Liver (tissue), 9 donors: ENCODE data around the gene GABBR2. TPM values are rescaled to one million over a fixed set of nuclear protein-coding genes. Genes with fewer than 3 reads are reported as not detected.
A peak's percentile ranks its signal among the peaks of the same experiment; 100 is the strongest.

Experiments used
- DNase-seq: peaks from one replicate; pipeline ENCODE4 v3.0.0-alpha.2; 2017; ENCODE audit warnings: low spot score
- H3K27ac ChIP-seq, 2 donors: one replicate each; pipeline ENCODE4 v1.7.0; 2013; ENCODE audit warnings: inconsistent platforms in 2 of 2, low read length in 2 of 2, control low read depth in 1 of 2, low read depth in 1 of 2, mild to moderate bottlenecking in 1 of 2
- H3K27me3 ChIP-seq, 4 donors: one replicate each; pipeline versions ENCODE4 v1.6.1 to v1.7.0; 2013; ENCODE audit warnings: low read length in 3 of 4, inconsistent platforms in 1 of 4, mild to moderate bottlenecking in 1 of 4, moderate library complexity in 1 of 4; ENCODE audit not compliant: control insufficient read depth in 4 of 4, insufficient read depth in 4 of 4
- H3K36me3 ChIP-seq, 4 donors: one replicate each; pipeline versions ENCODE4 v1.6.1 to v1.7.0; 2013; ENCODE audit warnings: low read length in 3 of 4, mild to moderate bottlenecking in 3 of 4, low read depth in 1 of 4, moderate library complexity in 1 of 4; ENCODE audit not compliant: control insufficient read depth in 4 of 4, insufficient read depth in 3 of 4
- H3K4me1 ChIP-seq, 4 donors: one replicate each; pipeline versions ENCODE4 v1.6.1 to v1.7.0; 2013; ENCODE audit warnings: low read length in 3 of 4, mild to moderate bottlenecking in 3 of 4, moderate library complexity in 1 of 4; ENCODE audit not compliant: control insufficient read depth in 4 of 4, insufficient read depth in 4 of 4
- H3K4me3 ChIP-seq, 3 donors: one replicate each; pipeline versions ENCODE4 v1.6.1 to v1.7.0; 2013; ENCODE audit warnings: low read length in 3 of 3, control low read depth in 1 of 3, low read depth in 1 of 3, mild to moderate bottlenecking in 1 of 3
- H3K9ac ChIP-seq, 2 donors: one replicate each; pipeline ENCODE4 v1.7.0; 2013; ENCODE audit warnings: low read length in 2 of 2, mild to moderate bottlenecking in 2 of 2, moderate library complexity in 2 of 2, control low read depth in 1 of 2, low read depth in 1 of 2
- H3K9me3 ChIP-seq, 4 donors: one replicate each; pipeline versions ENCODE4 v1.6.1 to v1.7.0; 2013; ENCODE audit warnings: low read length in 3 of 4; ENCODE audit not compliant: control insufficient read depth in 4 of 4
- ATF3 ChIP-seq: IDR thresholded peaks from 2 replicates; pipeline ENCODE4 v1.6.1; 2016; ENCODE audit warnings: antibody characterized with exemption
- EGR1 ChIP-seq, 2 donors: IDR thresholded peaks; 2 replicates each; pipeline ENCODE4 v1.6.1; 2016 to 2018; ENCODE audit warnings: antibody characterized with exemption in 2 of 2, low read depth in 2 of 2
- FOXA1 ChIP-seq: IDR thresholded peaks from 2 replicates; pipeline ENCODE4 v1.6.1; 2016; ENCODE audit warnings: antibody characterized with exemption
- FOXA2 ChIP-seq: IDR thresholded peaks from 2 replicates; pipeline ENCODE4 v1.6.1; 2016; ENCODE audit warnings: antibody characterized with exemption
- GABPA ChIP-seq, 2 donors: IDR thresholded peaks in 1 of 2; conservative IDR thresholded peaks in 1 of 2; 2 replicates each; pipeline ENCODE4 v1.6.1; 2016; ENCODE audit warnings: antibody characterized with exemption in 2 of 2, mild to moderate bottlenecking in 1 of 2, moderate library complexity in 1 of 2
- HNF4A ChIP-seq, 2 donors: conservative IDR thresholded peaks; 2 replicates each; pipeline ENCODE4 v1.6.1; 2016; ENCODE audit warnings: antibody characterized with exemption in 2 of 2, mild to moderate bottlenecking in 2 of 2
- HNF4G ChIP-seq: IDR thresholded peaks from 2 replicates; pipeline ENCODE4 v1.6.1; 2016; ENCODE audit warnings: antibody characterized with exemption
- JUND ChIP-seq, 2 donors: IDR thresholded peaks; 2 replicates each; pipeline ENCODE4 v1.6.1; 2016; ENCODE audit warnings: antibody characterized with exemption in 2 of 2
- MAX ChIP-seq: IDR thresholded peaks from 2 replicates; pipeline ENCODE4 v1.6.1; 2016; ENCODE audit warnings: antibody characterized with exemption
- NR2F2 ChIP-seq: IDR thresholded peaks from 2 replicates; pipeline ENCODE4 v1.6.1; 2016; ENCODE audit warnings: antibody characterized with exemption
- RAD21 ChIP-seq, 2 donors: IDR thresholded peaks; 2 replicates each; pipeline ENCODE4 v1.6.1; 2016; ENCODE audit warnings: antibody characterized with exemption in 2 of 2, mild to moderate bottlenecking in 2 of 2
- RXRA ChIP-seq, 2 donors: IDR thresholded peaks; 2 replicates each; pipeline ENCODE4 v1.6.1; 2017 to 2018; ENCODE audit warnings: antibody characterized with exemption in 2 of 2, mild to moderate bottlenecking in 1 of 2
- SP1 ChIP-seq: IDR thresholded peaks from 2 replicates; pipeline ENCODE4 v1.6.1; 2018; ENCODE audit warnings: antibody characterized with exemption, mild to moderate bottlenecking
- TAF1 ChIP-seq: conservative IDR thresholded peaks from 2 replicates; pipeline ENCODE4 v1.6.1; 2016; ENCODE audit warnings: antibody characterized with exemption, mild to moderate bottlenecking
- YY1 ChIP-seq: IDR thresholded peaks from 2 replicates; pipeline ENCODE4 v1.6.1; 2016; ENCODE audit warnings: antibody characterized with exemption, mild to moderate bottlenecking
- WGBS: extraction: QIAGEN DNeasy Blood & Tissue Kit; methylation state at CpG from one replicate; pipeline ENCODE4 v1.1.7; 2013; 5-methylcytosine and 5-hydroxymethylcytosine counted together
- polyA plus RNA-seq, 2 donors: library from polyadenylated mRNA; stranded (reverse) in 1 of 2; unstranded in 1 of 2; fragments of 200-250 nt in 1 of 2; fragments of >200 nt in 1 of 2; fragmentation: Nextera tagmentation in 1 of 2; extraction: Ambion mirVana in 1 of 2; gene quantifications; one replicate each; pipeline versions ENCODE4 v1.2.1 to v1.2.3, GENCODE V29; 2013 to 2015
- total RNA-seq, 2 donors: library from RNA; depleted of rRNA; stranded (reverse); fragments of >200 nt; gene quantifications; one replicate each; pipeline ENCODE4 v1.2.3, GENCODE V29; 2014
- TF ChIP-seq, protein P1 (sequence below): IDR thresholded peaks from 2 replicates; pipeline ENCODE4 v1.6.1; 2016; ENCODE audit warnings: antibody characterized with exemption
- TF ChIP-seq, protein P2 (sequence below): IDR thresholded peaks from 2 replicates; pipeline ENCODE4 v1.6.1; 2016; ENCODE audit warnings: antibody characterized with exemption, mild to moderate bottlenecking
- TF ChIP-seq, protein P3 (sequence below): fragments of 150-350 bp; IDR thresholded peaks from 2 replicates; pipeline ENCODE4 v1.5.1; 2017; ENCODE audit warnings: improper control_type of control experiment, low read depth, low read length; ENCODE audit not compliant: missing input control
- donor health status: healthy.
- donor health status: healthy.
- donor health status: healthy.
- donor health status: healthy.
- donor health status: healthy.

GABBR2 gene
- total and polyA plus RNA-seq, 4 donors, result 0.03 to 0.23 (median 0.08) TPM; not detected in 1

DNA sequence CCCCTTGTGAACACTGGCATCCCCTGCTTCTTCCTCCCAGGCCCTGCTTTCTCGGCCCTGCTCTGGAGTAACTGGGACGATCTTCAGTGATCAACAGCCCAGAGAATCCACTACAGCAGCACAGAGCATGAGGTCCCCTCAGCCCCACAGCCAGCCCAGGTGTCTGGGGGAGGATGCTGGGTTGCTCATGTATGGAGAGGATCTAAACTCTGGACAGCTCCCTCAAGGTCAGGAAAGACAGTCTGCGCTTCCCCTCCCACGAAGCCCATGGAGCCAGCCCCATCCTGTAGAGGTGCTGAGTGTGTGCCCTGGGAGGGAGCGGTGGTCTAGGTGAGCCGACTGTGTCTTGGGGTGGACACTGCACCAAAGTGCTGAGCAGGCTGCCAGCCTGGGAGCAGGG lies 190.2 kb downstream of the GABBR2 start:
- no peak for TF ChIP-seq FOXA2
- TF ChIP-seq HNF4G, result no peak
- TF ChIP-seq, protein P1, sequence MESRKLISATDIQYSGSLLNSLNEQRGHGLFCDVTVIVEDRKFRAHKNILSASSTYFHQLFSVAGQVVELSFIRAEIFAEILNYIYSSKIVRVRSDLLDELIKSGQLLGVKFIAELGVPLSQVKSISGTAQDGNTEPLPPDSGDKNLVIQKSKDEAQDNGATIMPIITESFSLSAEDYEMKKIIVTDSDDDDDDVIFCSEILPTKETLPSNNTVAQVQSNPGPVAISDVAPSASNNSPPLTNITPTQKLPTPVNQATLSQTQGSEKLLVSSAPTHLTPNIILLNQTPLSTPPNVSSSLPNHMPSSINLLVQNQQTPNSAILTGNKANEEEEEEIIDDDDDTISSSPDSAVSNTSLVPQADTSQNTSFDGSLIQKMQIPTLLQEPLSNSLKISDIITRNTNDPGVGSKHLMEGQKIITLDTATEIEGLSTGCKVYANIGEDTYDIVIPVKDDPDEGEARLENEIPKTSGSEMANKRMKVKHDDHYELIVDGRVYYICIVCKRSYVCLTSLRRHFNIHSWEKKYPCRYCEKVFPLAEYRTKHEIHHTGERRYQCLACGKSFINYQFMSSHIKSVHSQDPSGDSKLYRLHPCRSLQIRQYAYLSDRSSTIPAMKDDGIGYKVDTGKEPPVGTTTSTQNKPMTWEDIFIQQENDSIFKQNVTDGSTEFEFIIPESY, result no peak
- TF ChIP-seq RAD21 (IDR thresholded peaks at IDR 0.05), result no peak
- TF ChIP-seq NR2F2, result no peak
- TF ChIP-seq YY1, result no peak
- no peak for TF ChIP-seq HNF4A (conservative IDR thresholded peaks at IDR 0.05)
- TF ChIP-seq, protein P2, sequence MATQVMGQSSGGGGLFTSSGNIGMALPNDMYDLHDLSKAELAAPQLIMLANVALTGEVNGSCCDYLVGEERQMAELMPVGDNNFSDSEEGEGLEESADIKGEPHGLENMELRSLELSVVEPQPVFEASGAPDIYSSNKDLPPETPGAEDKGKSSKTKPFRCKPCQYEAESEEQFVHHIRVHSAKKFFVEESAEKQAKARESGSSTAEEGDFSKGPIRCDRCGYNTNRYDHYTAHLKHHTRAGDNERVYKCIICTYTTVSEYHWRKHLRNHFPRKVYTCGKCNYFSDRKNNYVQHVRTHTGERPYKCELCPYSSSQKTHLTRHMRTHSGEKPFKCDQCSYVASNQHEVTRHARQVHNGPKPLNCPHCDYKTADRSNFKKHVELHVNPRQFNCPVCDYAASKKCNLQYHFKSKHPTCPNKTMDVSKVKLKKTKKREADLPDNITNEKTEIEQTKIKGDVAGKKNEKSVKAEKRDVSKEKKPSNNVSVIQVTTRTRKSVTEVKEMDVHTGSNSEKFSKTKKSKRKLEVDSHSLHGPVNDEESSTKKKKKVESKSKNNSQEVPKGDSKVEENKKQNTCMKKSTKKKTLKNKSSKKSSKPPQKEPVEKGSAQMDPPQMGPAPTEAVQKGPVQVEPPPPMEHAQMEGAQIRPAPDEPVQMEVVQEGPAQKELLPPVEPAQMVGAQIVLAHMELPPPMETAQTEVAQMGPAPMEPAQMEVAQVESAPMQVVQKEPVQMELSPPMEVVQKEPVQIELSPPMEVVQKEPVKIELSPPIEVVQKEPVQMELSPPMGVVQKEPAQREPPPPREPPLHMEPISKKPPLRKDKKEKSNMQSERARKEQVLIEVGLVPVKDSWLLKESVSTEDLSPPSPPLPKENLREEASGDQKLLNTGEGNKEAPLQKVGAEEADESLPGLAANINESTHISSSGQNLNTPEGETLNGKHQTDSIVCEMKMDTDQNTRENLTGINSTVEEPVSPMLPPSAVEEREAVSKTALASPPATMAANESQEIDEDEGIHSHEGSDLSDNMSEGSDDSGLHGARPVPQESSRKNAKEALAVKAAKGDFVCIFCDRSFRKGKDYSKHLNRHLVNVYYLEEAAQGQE, result no peak
- TF ChIP-seq JUND (IDR thresholded peaks at IDR 0.05), result no peak
- no peak for TF ChIP-seq GABPA (IDR thresholded peaks at IDR 0.05 in 1 of 2, conservative IDR thresholded peaks at IDR 0.05 in 1 of 2)
- TF ChIP-seq MAX, result no peak
- TF ChIP-seq, protein P3, sequence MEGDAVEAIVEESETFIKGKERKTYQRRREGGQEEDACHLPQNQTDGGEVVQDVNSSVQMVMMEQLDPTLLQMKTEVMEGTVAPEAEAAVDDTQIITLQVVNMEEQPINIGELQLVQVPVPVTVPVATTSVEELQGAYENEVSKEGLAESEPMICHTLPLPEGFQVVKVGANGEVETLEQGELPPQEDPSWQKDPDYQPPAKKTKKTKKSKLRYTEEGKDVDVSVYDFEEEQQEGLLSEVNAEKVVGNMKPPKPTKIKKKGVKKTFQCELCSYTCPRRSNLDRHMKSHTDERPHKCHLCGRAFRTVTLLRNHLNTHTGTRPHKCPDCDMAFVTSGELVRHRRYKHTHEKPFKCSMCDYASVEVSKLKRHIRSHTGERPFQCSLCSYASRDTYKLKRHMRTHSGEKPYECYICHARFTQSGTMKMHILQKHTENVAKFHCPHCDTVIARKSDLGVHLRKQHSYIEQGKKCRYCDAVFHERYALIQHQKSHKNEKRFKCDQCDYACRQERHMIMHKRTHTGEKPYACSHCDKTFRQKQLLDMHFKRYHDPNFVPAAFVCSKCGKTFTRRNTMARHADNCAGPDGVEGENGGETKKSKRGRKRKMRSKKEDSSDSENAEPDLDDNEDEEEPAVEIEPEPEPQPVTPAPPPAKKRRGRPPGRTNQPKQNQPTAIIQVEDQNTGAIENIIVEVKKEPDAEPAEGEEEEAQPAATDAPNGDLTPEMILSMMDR, result no peak
- no peak for TF ChIP-seq FOXA1
- TF ChIP-seq ATF3, result no peak
- TF ChIP-seq TAF1, result no peak
- TF ChIP-seq SP1, result no peak
- no peak for TF ChIP-seq EGR1 (IDR thresholded peaks at IDR 0.05; ENCODE audit: low read depth in 2 of 2)
- 89% methylated on average over 6 of the region's 6 CpGs for WGBS

GRCh38 chr9:98517761-98518160 lies 191.0 kb downstream of the GABBR2 start:
- TF ChIP-seq, protein P3, result no peak
- TF ChIP-seq RXRA (IDR thresholded peaks at IDR 0.05) (no peak), SP1 (no peak), ATF3 (no peak), FOXA2 (no peak), NR2F2 (no peak)
- TF ChIP-seq, protein P1, result no peak
- no peaks in the 10 kb centered on the region for H3K9me3 ChIP-seq

More for the DNA sequence above, 190.2 kb downstream of the GABBR2 start:
- Histone ChIP-seq H3K9me3 (no peaks in the 10 kb centered on the region), H3K4me1 (no peaks in the 10 kb centered on the region), H3K27ac (no peak overlapping the region), H3K27me3 (no peaks in the 10 kb centered on the region), H3K4me3 (no peak overlapping the region), H3K36me3 (no peaks in the 10 kb centered on the region), H3K9ac (no peak overlapping the region)
- peak; percentile 27 for DNase-seq

More at GRCh38 chr9:98517761-98518160, 191.0 kb downstream of the GABBR2 start:
- Histone ChIP-seq H3K27ac (no peak overlapping the region), H3K4me3 (no peak overlapping the region), H3K9ac (no peak overlapping the region), H3K27me3 (no peaks in the 10 kb centered on the region), H3K36me3 (no peaks in the 10 kb centered on the region), H3K4me1 (no peaks in the 10 kb centered on the region)
- DNase-seq, result peak; percentile 23
- 86% methylated on average over 5 of the region's 5 CpGs for WGBS
